Stimulated activated memory B cell treated with anti-CD40 and anti-IgM and Interleukin-4, amounts not matched to agents 10 μg/mL and 1 μg/mL and 100 μg/mL, for 72 hours (primary cell): ENCODE measurements around the gene DTNBP1.
"Not testable (repeated sequence)": the region's sequence is repeated elsewhere in the genome, so short reads cannot be mapped to it uniquely, and the experiment has no call there.

Experiments used
- ATAC-seq: fragments of 150-1000 bp; cut with Tn5 transposase; 2 replicates; pipeline ENCODE4 v1.10.0; 2021
- H3K27ac Mint-ChIP-seq: one replicate; pipeline ENCODE4 v1.8.0; 2022; ENCODE audit warnings: mild to moderate bottlenecking, mixed read lengths
- H3K27me3 Mint-ChIP-seq: one replicate; pipeline ENCODE4 v1.8.0; 2022; ENCODE audit warnings: mixed read lengths
- H3K36me3 Mint-ChIP-seq: one replicate; pipeline ENCODE4 v1.8.0; 2022; ENCODE audit warnings: mixed read lengths
- H3K4me1 Mint-ChIP-seq: one replicate; pipeline ENCODE4 v1.8.0; 2022; ENCODE audit warnings: mixed read lengths
- H3K4me3 Mint-ChIP-seq: one replicate; pipeline ENCODE4 v1.8.0; 2022; ENCODE audit warnings: mild to moderate bottlenecking, moderate library complexity, mixed read lengths
- H3K9me3 Mint-ChIP-seq: one replicate; pipeline ENCODE4 v1.8.0; 2022; ENCODE audit warnings: mixed read lengths

Gene DTNBP1

GRCh38 chr6:15553031-15553430 lies 109.8 kb downstream of the DTNBP1 start:
- H3K4me3 Mint-ChIP-seq: no peak overlapping the region
- H3K4me1 Mint-ChIP-seq: peaks cover 66% of the 10 kb centered on the region
- H3K9me3 Mint-ChIP-seq: no peaks in the 10 kb centered on the region
- H3K27ac Mint-ChIP-seq: peak overlapping the region; percentile 77
- H3K36me3 Mint-ChIP-seq: peaks cover 6% of the 10 kb centered on the region
- no peaks in the 10 kb centered on the region for H3K27me3 Mint-ChIP-seq
- no peak for ATAC-seq

GRCh38 chr6:15551798-15552197 lies 111.0 kb downstream of the DTNBP1 start:
- Mint-ChIP-seq H3K27me3 (no peaks in the 10 kb centered on the region), H3K4me3 (no peak overlapping the region), H3K4me1 (peaks cover 63% of the 10 kb centered on the region), H3K36me3 (peaks cover 6% of the 10 kb centered on the region), H3K9me3 (no peaks in the 10 kb centered on the region), H3K27ac (peak overlapping the region; percentile 77)
- ATAC-seq: peak; percentile 71

- Mint-ChIP-seq H3K27ac (peak overlapping the region; percentile 77), H3K4me1 (peaks cover 59% of the 10 kb centered on the region), H3K27me3 (no peaks in the 10 kb centered on the region), H3K4me3 (no peak overlapping the region), H3K36me3 (peaks cover 6% of the 10 kb centered on the region), H3K9me3 (no peaks in the 10 kb centered on the region)
- no peak for ATAC-seq
Observed at GRCh38 chr6:15551262-15551661, 111.6 kb downstream of the DTNBP1 start.

- Mint-ChIP-seq H3K36me3 (peaks cover 6% of the 10 kb centered on the region), H3K27ac (peak overlapping the region; percentile 77), H3K9me3 (no peaks in the 10 kb centered on the region), H3K4me1 (peaks cover 57% of the 10 kb centered on the region), H3K27me3 (no peaks in the 10 kb centered on the region), H3K4me3 (no peak overlapping the region)
- no peak for ATAC-seq
Observed at GRCh38 chr6:15550546-15551123, 112.2 kb downstream of the DTNBP1 start.

GRCh38 chr6:15549371-15549770 lies 113.5 kb downstream of the DTNBP1 start:
- H3K9me3 Mint-ChIP-seq: no peaks in the 10 kb centered on the region
- H3K4me3 Mint-ChIP-seq: no peak overlapping the region
- H3K27ac Mint-ChIP-seq: no peak overlapping the region
- no peaks in the 10 kb centered on the region for H3K27me3 Mint-ChIP-seq
- peaks cover 18% of the 10 kb centered on the region for H3K36me3 Mint-ChIP-seq
- ATAC-seq: peak; percentile 45
- H3K4me1 Mint-ChIP-seq: peaks cover 49% of the 10 kb centered on the region

- Mint-ChIP-seq H3K4me1 (peaks cover 39% of the 10 kb centered on the region), H3K27ac (no peak overlapping the region), H3K4me3 (no peak overlapping the region), H3K27me3 (no peaks in the 10 kb centered on the region), H3K36me3 (peaks cover 28% of the 10 kb centered on the region), H3K9me3 (peaks cover 5% of the 10 kb centered on the region)
- ATAC-seq: no peak
Observed at GRCh38 chr6:15547400-15547799, 115.4 kb downstream of the DTNBP1 start.

GRCh38 chr6:15546591-15546990 lies 116.2 kb downstream of the DTNBP1 start:
- H3K9me3 Mint-ChIP-seq: peaks cover 5% of the 10 kb centered on the region
- no peak overlapping the region for H3K27ac Mint-ChIP-seq
- H3K36me3 Mint-ChIP-seq: peaks cover 28% of the 10 kb centered on the region
- H3K4me3 Mint-ChIP-seq: no peak overlapping the region
- H3K4me1 Mint-ChIP-seq: peaks cover 31% of the 10 kb centered on the region
- no peaks in the 10 kb centered on the region for H3K27me3 Mint-ChIP-seq
- no peak for ATAC-seq

- Mint-ChIP-seq H3K27me3 (no peaks in the 10 kb centered on the region), H3K4me3 (no peak overlapping the region), H3K27ac (peak overlapping the region; percentile 10), H3K9me3 (peaks cover 5% of the 10 kb centered on the region), H3K36me3 (peaks cover 22% of the 10 kb centered on the region), H3K4me1 (peaks cover 12% of the 10 kb centered on the region)
- no peak for ATAC-seq
Observed at GRCh38 chr6:15544321-15544900, 118.4 kb downstream of the DTNBP1 start.

GRCh38 chr6:15543332-15543917 lies 119.4 kb downstream of the DTNBP1 start:
- not testable (repeated sequence) for H3K4me1 Mint-ChIP-seq, H3K27me3 Mint-ChIP-seq, H3K9me3 Mint-ChIP-seq, H3K4me3 Mint-ChIP-seq, ATAC-seq
- H3K27ac Mint-ChIP-seq: peak overlapping the region; percentile 10
- peaks cover 22% of the 10 kb centered on the region for H3K36me3 Mint-ChIP-seq

GRCh38 chr6:15539722-15540270 lies 123.0 kb downstream of the DTNBP1 start:
- Mint-ChIP-seq H3K4me1 (peaks cover 30% of the 10 kb centered on the region), H3K4me3 (no peak overlapping the region), H3K36me3 (peaks cover 26% of the 10 kb centered on the region), H3K27me3 (no peaks in the 10 kb centered on the region), H3K9me3 (peaks cover 5% of the 10 kb centered on the region), H3K27ac (no peak overlapping the region)
- no peak for ATAC-seq

GRCh38 chr6:15538766-15539495 lies 123.9 kb downstream of the DTNBP1 start:
- Mint-ChIP-seq H3K4me1 (peaks cover 28% of the 10 kb centered on the region), H3K27ac (no peak overlapping the region)

GRCh38 chr6:15538106-15538505 lies 124.7 kb downstream of the DTNBP1 start:
- H3K4me3 Mint-ChIP-seq: no peak overlapping the region
- peaks cover 22% of the 10 kb centered on the region for H3K36me3 Mint-ChIP-seq
- H3K9me3 Mint-ChIP-seq: no peaks in the 10 kb centered on the region
- no peak for ATAC-seq
- H3K27ac Mint-ChIP-seq: no peak overlapping the region
- no peaks in the 10 kb centered on the region for H3K27me3 Mint-ChIP-seq
- peaks cover 20% of the 10 kb centered on the region for H3K4me1 Mint-ChIP-seq

More at GRCh38 chr6:15538766-15539495, 123.9 kb downstream of the DTNBP1 start:
- Mint-ChIP-seq H3K9me3 (peaks cover 5% of the 10 kb centered on the region), H3K4me3 (no peak overlapping the region), H3K36me3 (peaks cover 21% of the 10 kb centered on the region), H3K27me3 (no peaks in the 10 kb centered on the region)
- ATAC-seq: no peak

- no peaks in the 10 kb centered on the region for H3K9me3 Mint-ChIP-seq
- no peak overlapping the region for H3K4me3 Mint-ChIP-seq
- H3K27ac Mint-ChIP-seq: no peak overlapping the region
- peaks cover 20% of the 10 kb centered on the region for H3K4me1 Mint-ChIP-seq
- no peak for ATAC-seq
- no peaks in the 10 kb centered on the region for H3K27me3 Mint-ChIP-seq
- H3K36me3 Mint-ChIP-seq: peaks cover 34% of the 10 kb centered on the region
Observed at GRCh38 chr6:15536198-15536955, 126.5 kb downstream of the DTNBP1 start.

GRCh38 chr6:15535495-15536197 lies 127.2 kb downstream of the DTNBP1 start:
- H3K9me3 Mint-ChIP-seq: no peaks in the 10 kb centered on the region
- H3K27ac Mint-ChIP-seq: no peak overlapping the region
- peaks cover 41% of the 10 kb centered on the region for H3K36me3 Mint-ChIP-seq
- no peak for ATAC-seq
- peaks cover 20% of the 10 kb centered on the region for H3K4me1 Mint-ChIP-seq
- no peak overlapping the region for H3K4me3 Mint-ChIP-seq
- H3K27me3 Mint-ChIP-seq: no peaks in the 10 kb centered on the region
